ENCODE measurements around the gene KY.
A peak's percentile ranks its signal among the peaks of the same experiment; 100 is the strongest.
"Not testable (repeated sequence)": the region's sequence is repeated elsewhere in the genome, so short reads cannot be mapped to it uniquely, and the experiment has no call there.

Gene KY

GRCh38 chr3:134603480-134603879 lies 47.3 kb downstream of the KY start:
- no peak for DNase-seq (ENCODE audit: low read depth, low spot score)

GRCh38 chr3:134602440-134602814 lies 48.4 kb downstream of the KY start:
- no peak for DNase-seq (ENCODE audit: low read depth, low spot score)

- peak; percentile 82 for DNase-seq (ENCODE audit: low read depth, low spot score)
Measured at GRCh38 chr3:134601539-134602439, 49.0 kb downstream of the KY start.

- peak; percentile 89 for DNase-seq (ENCODE audit: low read depth, low spot score)
Measured at GRCh38 chr3:134600685-134601463, 49.9 kb downstream of the KY start.

- peak; percentile 33 for DNase-seq (ENCODE audit: low read depth, low spot score)
Measured at GRCh38 chr3:134600206-134600605, 50.6 kb downstream of the KY start.

GRCh38 chr3:134598763-134599545 lies 51.9 kb downstream of the KY start:
- no peak for DNase-seq (ENCODE audit: low read depth, low spot score)

- no peak for DNase-seq (ENCODE audit: low read depth, low spot score)
Measured at GRCh38 chr3:134597390-134597970, 53.3 kb downstream of the KY start.

GRCh38 chr3:134594986-134595385 lies 55.8 kb downstream of the KY start:
- DNase-seq (ENCODE audit: low read depth, low spot score) = not testable (repeated sequence)

- no peak for DNase-seq (ENCODE audit: low read depth, low spot score)
Measured at GRCh38 chr3:134594331-134594741, 56.5 kb downstream of the KY start.

- DNase-seq (ENCODE audit: low read depth, low spot score) = no peak
Measured at GRCh38 chr3:134592806-134593205, 58.0 kb downstream of the KY start.

GRCh38 chr3:134590766-134591165 lies 60.1 kb downstream of the KY start:
- no peak for DNase-seq (ENCODE audit: low read depth, low spot score)

- DNase-seq (ENCODE audit: low read depth, low spot score) = no peak
Measured at GRCh38 chr3:134579141-134579665, 71.6 kb downstream of the KY start.

GRCh38 chr3:134576831-134577230 lies 74.0 kb downstream of the KY start:
- no peak for DNase-seq (ENCODE audit: low read depth, low spot score)

GRCh38 chr3:134576426-134576825 lies 74.4 kb downstream of the KY start:
- no peak for DNase-seq (ENCODE audit: low read depth, low spot score)

GRCh38 chr3:134569899-134570298 lies 80.9 kb downstream of the KY start:
- not testable (repeated sequence) for DNase-seq (ENCODE audit: low read depth, low spot score)

GRCh38 chr3:134568790-134569189 lies 82.0 kb downstream of the KY start:
- no peak for DNase-seq (ENCODE audit: low read depth, low spot score)

- peak; percentile 33 for DNase-seq (ENCODE audit: low read depth, low spot score)
Measured at GRCh38 chr3:134567605-134568004, 83.2 kb downstream of the KY start.

GRCh38 chr3:134564991-134565390 lies 85.8 kb downstream of the KY start:
- no peak for DNase-seq (ENCODE audit: low read depth, low spot score)

- no peak for DNase-seq (ENCODE audit: low read depth, low spot score)
Measured at GRCh38 chr3:134563601-134564000, 87.2 kb downstream of the KY start.

- DNase-seq (ENCODE audit: low read depth, low spot score) = no peak
Measured at GRCh38 chr3:134562055-134562454, 88.8 kb downstream of the KY start.

- DNase-seq (ENCODE audit: low read depth, low spot score) = no peak
Measured at GRCh38 chr3:134559591-134559990, 91.2 kb downstream of the KY start.
